HUES64 (cell line): ENCODE results near the gene YIF1B.
A peak's percentile ranks its signal among the peaks of the same experiment; 100 is the strongest.
"Not testable (repeated sequence)": the region's sequence is repeated elsewhere in the genome, so short reads cannot be mapped to it uniquely, and the experiment has no call there.

Experiments used
- H3K27ac ChIP-seq: 2 replicates; pipeline ENCODE4 v1.7.0; 2013; ENCODE audit warnings: low read depth, low read length, inconsistent platforms
- H3K27me3 ChIP-seq: 2 replicates; pipeline ENCODE4 v1.6.1; 2013; ENCODE audit warnings: mild to moderate bottlenecking, low read length; ENCODE audit not compliant: insufficient read depth
- H3K36me3 ChIP-seq: 2 replicates; pipeline ENCODE4 v1.6.1; 2013; ENCODE audit warnings: mild to moderate bottlenecking, low read length; ENCODE audit not compliant: insufficient read depth
- H3K4me1 ChIP-seq: 2 replicates; pipeline ENCODE4 v1.6.1; 2013; ENCODE audit warnings: mild to moderate bottlenecking, low read length, moderate library complexity; ENCODE audit not compliant: insufficient read depth
- H3K4me3 ChIP-seq: 2 replicates; pipeline ENCODE4 v1.5.1; 2013; ENCODE audit warnings: mild to moderate bottlenecking, low read length, moderate library complexity
- H3K9ac ChIP-seq: 2 replicates; pipeline ENCODE4 v1.6.1; 2013; ENCODE audit warnings: mild to moderate bottlenecking, low read depth, low read length
- H3K9me3 ChIP-seq: 2 replicates; pipeline ENCODE4 v1.6.1; 2013; ENCODE audit warnings: low read depth, low read length; ENCODE audit not compliant: insufficient read depth
- WGBS: fragments of 150-250, 120-280 bp; methylation state at CpG from one replicate; pipeline ENCODE4 v1.1.7; 2013; ENCODE audit warnings: missing lambda C conversion rate; 5-methylcytosine and 5-hydroxymethylcytosine counted together

YIF1B gene

GRCh38 chr19:38352611-38353010, 36.9 kb upstream of the YIF1B start:
- Histone ChIP-seq H3K36me3 (no peaks in the 10 kb centered on the region), H3K27ac (no peak overlapping the region), H3K4me1 (no peaks in the 10 kb centered on the region), H3K4me3 (no peak overlapping the region), H3K9me3 (no peaks in the 10 kb centered on the region), H3K27me3 (peaks cover 5% of the 10 kb centered on the region), H3K9ac (no peak overlapping the region)
- WGBS = 88% methylated on average over 7 of the region's 8 CpGs

DNA sequence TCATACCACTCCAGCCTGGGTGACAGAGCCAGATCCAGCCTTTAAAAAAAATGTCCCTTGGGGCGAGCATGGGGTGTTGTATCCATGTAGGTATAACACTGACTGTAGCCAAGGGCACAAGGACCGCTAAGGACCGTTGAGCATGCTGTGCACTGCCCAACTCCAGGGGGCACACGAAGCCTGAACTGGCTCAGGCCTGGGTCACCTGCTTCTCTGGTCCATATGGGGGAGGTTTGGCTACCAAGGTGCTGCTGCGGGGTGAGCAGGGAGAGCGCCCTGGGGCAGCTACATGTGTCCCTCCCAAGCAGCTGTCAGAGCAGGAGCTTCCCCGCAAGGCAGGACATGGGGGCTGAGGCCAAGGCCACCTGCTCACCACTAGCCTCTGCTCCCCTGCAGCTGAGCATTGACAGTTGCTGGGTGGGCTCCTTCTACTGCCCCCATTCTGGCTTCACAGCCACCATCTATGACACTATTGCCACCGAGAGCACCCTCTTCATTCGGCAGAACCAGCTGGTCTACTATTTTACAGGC, 36.2 kb upstream of the YIF1B start:
- no peaks in the 10 kb centered on the region for H3K9me3 ChIP-seq
- H3K36me3 ChIP-seq = no peaks in the 10 kb centered on the region
- H3K9ac ChIP-seq = no peak overlapping the region; the same call in 1 of the 2 replicates
- no peak overlapping the region for H3K4me3 ChIP-seq
- WGBS = 78% methylated on average over 9 of the region's 9 CpGs
- no peaks in the 10 kb centered on the region for H3K4me1 ChIP-seq
- H3K27ac ChIP-seq = no peak overlapping the region
- H3K27me3 ChIP-seq = peaks cover 3% of the 10 kb centered on the region; the same call in 1 of the 2 replicates

GRCh38 chr19:38350883-38351282, 35.1 kb upstream of the YIF1B start:
- WGBS = 92% methylated on average over 3 of the region's 3 CpGs
- H3K4me1 ChIP-seq = no peaks in the 10 kb centered on the region
- no peak overlapping the region for H3K27ac ChIP-seq
- H3K27me3 ChIP-seq = no peaks in the 10 kb centered on the region
- H3K4me3 ChIP-seq = no peak overlapping the region
- no peaks in the 10 kb centered on the region for H3K36me3 ChIP-seq
- no peaks in the 10 kb centered on the region for H3K9me3 ChIP-seq
- H3K9ac ChIP-seq = no peak overlapping the region

- no peaks in the 10 kb centered on the region for H3K9me3 ChIP-seq
- no peaks in the 10 kb centered on the region for H3K36me3 ChIP-seq
- no peak overlapping the region for H3K9ac ChIP-seq
- no peaks in the 10 kb centered on the region for H3K4me1 ChIP-seq
- no peak overlapping the region for H3K27ac ChIP-seq
- no peak overlapping the region for H3K4me3 ChIP-seq
- no peaks in the 10 kb centered on the region for H3K27me3 ChIP-seq
- WGBS = 80% methylated on average over 3 of the region's 4 CpGs
These were observed 31.1 kb upstream of the YIF1B start for GRCh38 chr19:38346837-38347236.

- H3K9ac ChIP-seq = no peak overlapping the region
- H3K36me3 ChIP-seq = no peaks in the 10 kb centered on the region
- H3K9me3 ChIP-seq = no peaks in the 10 kb centered on the region
- 87% methylated on average over 2 of the region's 2 CpGs for WGBS
- no peak overlapping the region for H3K27ac ChIP-seq
- no peak overlapping the region for H3K4me3 ChIP-seq
- no peaks in the 10 kb centered on the region for H3K27me3 ChIP-seq
- no peaks in the 10 kb centered on the region for H3K4me1 ChIP-seq
These were observed 25.2 kb upstream of the YIF1B start for GRCh38 chr19:38340927-38341326.

DNA sequence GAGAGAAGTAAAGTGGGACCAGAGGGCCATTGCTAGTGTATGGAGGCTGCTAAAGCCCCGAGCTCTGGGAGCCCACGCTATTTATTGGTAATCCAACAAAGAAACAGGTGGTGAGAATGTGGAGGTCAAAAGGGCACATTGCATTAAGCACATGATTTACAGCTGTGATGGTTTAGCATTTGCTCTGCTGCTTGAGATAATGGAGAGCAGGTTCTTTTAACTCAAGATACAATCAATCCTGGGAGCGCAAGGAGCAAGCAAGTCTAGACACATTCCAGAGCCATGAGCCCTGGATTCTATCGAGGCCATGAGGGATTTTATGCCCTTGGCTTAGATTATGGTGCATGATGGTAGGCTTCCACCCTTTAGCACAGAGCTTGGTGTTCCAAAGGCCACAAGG, 23.3 kb upstream of the YIF1B start:
- not testable (repeated sequence) for H3K36me3 ChIP-seq, H3K27ac ChIP-seq, H3K27me3 ChIP-seq, H3K4me3 ChIP-seq, H3K9ac ChIP-seq, H3K4me1 ChIP-seq, H3K9me3 ChIP-seq
- WGBS = 75% methylated on average over 4 of the region's 4 CpGs

DNA sequence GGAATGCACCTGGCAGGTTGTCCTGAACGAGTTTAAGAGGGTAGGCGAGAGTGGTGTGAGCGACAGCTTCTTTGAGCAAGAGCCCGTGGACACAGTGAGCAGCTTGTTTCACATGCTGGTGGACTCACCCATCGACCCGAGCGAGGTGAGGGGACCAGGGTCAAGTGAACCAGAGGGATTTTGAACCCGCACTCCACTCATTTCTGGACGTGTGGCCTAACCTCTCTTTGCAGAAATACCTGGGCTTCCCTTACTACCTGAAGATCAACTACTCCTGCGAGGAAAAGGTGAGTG, 21.6 kb upstream of the YIF1B start:
- no peak overlapping the region for H3K9ac ChIP-seq
- H3K9me3 ChIP-seq = no peaks in the 10 kb centered on the region
- no peaks in the 10 kb centered on the region for H3K27me3 ChIP-seq
- H3K36me3 ChIP-seq = no peaks in the 10 kb centered on the region
- 68% methylated on average over 10 of the region's 10 CpGs for WGBS
- H3K4me1 ChIP-seq = no peaks in the 10 kb centered on the region
- H3K4me3 ChIP-seq = peak overlapping the region; percentile 83
- H3K27ac ChIP-seq = no peak overlapping the region; the same call in 1 of the 2 replicates

GRCh38 chr19:38336638-38337359, 21.1 kb upstream of the YIF1B start:
- Histone ChIP-seq H3K27ac (peak overlapping the region; percentile 64; the same call in 1 of the 2 replicates), H3K27me3 (no peaks in the 10 kb centered on the region), H3K9ac (peak overlapping the region; percentile 41; the same call in 1 of the 2 replicates), H3K4me1 (no peaks in the 10 kb centered on the region), H3K4me3 (peak overlapping the region; percentile 83), H3K36me3 (no peaks in the 10 kb centered on the region), H3K9me3 (no peaks in the 10 kb centered on the region)
- 6% methylated on average over 41 of the region's 41 CpGs for WGBS

GRCh38 chr19:38335949-38336637, 20.3 kb upstream of the YIF1B start:
- no peaks in the 10 kb centered on the region for H3K36me3 ChIP-seq
- no peaks in the 10 kb centered on the region for H3K9me3 ChIP-seq
- H3K27me3 ChIP-seq = no peaks in the 10 kb centered on the region
- H3K4me3 ChIP-seq = peak overlapping the region; percentile 83
- peak overlapping the region; percentile 41; the same call in 1 of the 2 replicates for H3K9ac ChIP-seq
- no peaks in the 10 kb centered on the region for H3K4me1 ChIP-seq
- WGBS = under 1% methylated on average over 52 of the region's 52 CpGs
- peak overlapping the region; percentile 64; the same call in 1 of the 2 replicates for H3K27ac ChIP-seq

DNA sequence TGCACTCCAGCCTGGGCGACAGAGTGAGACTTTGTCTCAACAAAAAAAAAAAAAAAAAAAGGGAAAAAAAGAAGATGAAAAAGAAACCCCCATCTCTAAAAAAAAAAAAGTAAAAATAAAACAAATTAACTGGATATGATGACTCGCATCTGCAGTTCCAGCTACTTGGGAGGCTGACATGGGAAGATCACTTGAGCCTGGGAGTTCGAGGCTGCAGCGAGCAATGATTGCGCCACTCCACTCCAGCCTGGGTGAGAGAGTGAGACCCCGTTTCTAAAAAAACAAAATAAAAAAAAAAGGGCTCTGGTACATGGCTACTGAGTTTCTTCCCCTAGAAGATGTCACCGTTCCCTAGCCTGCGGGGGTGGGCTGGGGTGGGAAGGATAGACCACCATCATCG, 17.5 kb upstream of the YIF1B start:
- WGBS = 98% methylated on average over 6 of the region's 9 CpGs
- Histone ChIP-seq H3K27ac (no peak overlapping the region), H3K36me3 (peaks cover under 1% of the 10 kb centered on the region; the same call in 1 of the 2 replicates), H3K9me3 (no peaks in the 10 kb centered on the region), H3K27me3 (no peaks in the 10 kb centered on the region), H3K9ac (no peak overlapping the region), H3K4me1 (no peaks in the 10 kb centered on the region), H3K4me3 (no peak overlapping the region)

- WGBS = no CpG with 5 or more reads among the region's 1 CpG
- H3K4me1 ChIP-seq = no peaks in the 10 kb centered on the region
- no peak overlapping the region for H3K4me3 ChIP-seq
- peaks cover 14% of the 10 kb centered on the region for H3K36me3 ChIP-seq
- no peak overlapping the region for H3K27ac ChIP-seq
- no peaks in the 10 kb centered on the region for H3K9me3 ChIP-seq
- H3K27me3 ChIP-seq = no peaks in the 10 kb centered on the region
- H3K9ac ChIP-seq = no peak overlapping the region
These were observed 16.0 kb upstream of the YIF1B start for GRCh38 chr19:38331728-38332127.
